Rectal smooth muscle tissue (tissue), 1 donor: ENCODE results near the gene NDUFB2.
"Not testable (repeated sequence)": the region's sequence is repeated elsewhere in the genome, so short reads cannot be mapped to it uniquely, and the experiment has no call there.

ENCODE experiments used
- H3K27ac ChIP-seq: one replicate; pipeline ENCODE4 v1.7.0; 2013; ENCODE audit warnings: low read depth, low read length, inconsistent platforms
- H3K27me3 ChIP-seq: one replicate; pipeline ENCODE4 v1.7.0; 2013; ENCODE audit warnings: low read length; ENCODE audit not compliant: control insufficient read depth, insufficient read depth
- H3K36me3 ChIP-seq: one replicate; pipeline ENCODE4 v1.7.0; 2013; ENCODE audit warnings: low read length; ENCODE audit not compliant: control insufficient read depth, insufficient read depth
- H3K4me1 ChIP-seq: one replicate; pipeline ENCODE4 v1.7.0; 2013; ENCODE audit warnings: low read length; ENCODE audit not compliant: control insufficient read depth, insufficient read depth
- H3K4me3 ChIP-seq: one replicate; pipeline ENCODE4 v1.7.0; 2013; ENCODE audit warnings: low read length
- H3K9ac ChIP-seq: one replicate; pipeline ENCODE4 v1.7.0; 2013; ENCODE audit warnings: low read length

Gene NDUFB2

DNA sequence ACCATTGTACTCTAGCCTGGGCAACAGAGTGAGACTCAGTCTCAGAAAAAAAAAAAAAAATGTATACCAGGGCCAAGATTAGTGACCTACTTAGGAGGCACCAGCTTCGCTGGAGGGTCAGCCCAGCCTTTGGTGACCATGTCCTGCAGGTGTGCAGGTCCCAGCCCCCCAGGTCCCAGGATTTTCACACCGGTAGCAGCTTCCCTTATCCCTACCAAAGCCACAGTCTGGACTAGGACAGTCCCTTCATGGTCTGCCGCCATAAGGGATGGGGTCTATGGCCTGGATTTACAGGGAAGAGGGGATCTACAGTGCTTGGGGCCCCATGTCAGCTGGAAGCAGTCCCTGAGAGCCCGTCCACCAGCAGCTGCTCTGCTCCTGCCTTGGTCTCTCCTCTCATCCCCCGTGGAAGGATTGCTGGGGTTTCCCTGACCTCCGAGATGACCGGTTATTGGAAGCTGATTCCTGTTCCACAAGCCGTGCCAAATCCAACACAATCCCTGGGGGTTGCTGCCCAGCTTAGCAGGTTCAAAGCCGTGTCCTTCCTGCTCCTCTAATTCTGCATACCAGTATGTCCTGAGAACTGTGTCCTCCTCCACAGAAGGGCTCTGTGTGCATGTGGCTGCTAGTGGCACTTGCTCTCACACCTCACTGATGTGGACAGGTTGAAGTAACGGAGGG lies 11.0 kb upstream of the NDUFB2 start:
- no peak overlapping the region for H3K27ac ChIP-seq
- H3K36me3 ChIP-seq, result peaks cover 10% of the 10 kb centered on the region
- H3K27me3 ChIP-seq, result no peaks in the 10 kb centered on the region
- H3K4me1 ChIP-seq, result no peaks in the 10 kb centered on the region
- H3K9ac ChIP-seq, result no peak overlapping the region
- no peak overlapping the region for H3K4me3 ChIP-seq

DNA sequence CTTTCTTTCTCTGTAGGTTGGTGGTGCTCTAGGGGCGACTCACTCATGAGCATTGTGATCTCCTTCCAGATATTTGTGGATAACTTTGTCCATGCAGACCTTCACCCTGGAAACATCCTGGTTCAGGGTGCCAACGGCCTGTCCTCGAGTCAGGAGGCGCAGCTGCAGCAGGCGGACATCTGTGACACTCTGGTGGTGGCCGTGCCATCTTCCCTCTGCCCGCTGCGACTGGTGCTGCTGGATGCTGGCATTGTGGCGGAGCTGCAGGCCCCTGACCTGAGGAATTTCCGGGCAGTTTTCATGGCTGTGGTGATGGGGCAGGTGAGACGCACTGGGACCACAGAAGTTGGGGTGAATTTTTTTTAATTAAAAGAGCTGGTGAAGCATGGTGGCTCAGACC lies 9.6 kb upstream of the NDUFB2 start:
- Histone ChIP-seq H3K27ac (no peak overlapping the region), H3K9ac (no peak overlapping the region), H3K36me3 (peaks cover 12% of the 10 kb centered on the region), H3K4me1 (no peaks in the 10 kb centered on the region), H3K4me3 (no peak overlapping the region), H3K27me3 (no peaks in the 10 kb centered on the region)

DNA sequence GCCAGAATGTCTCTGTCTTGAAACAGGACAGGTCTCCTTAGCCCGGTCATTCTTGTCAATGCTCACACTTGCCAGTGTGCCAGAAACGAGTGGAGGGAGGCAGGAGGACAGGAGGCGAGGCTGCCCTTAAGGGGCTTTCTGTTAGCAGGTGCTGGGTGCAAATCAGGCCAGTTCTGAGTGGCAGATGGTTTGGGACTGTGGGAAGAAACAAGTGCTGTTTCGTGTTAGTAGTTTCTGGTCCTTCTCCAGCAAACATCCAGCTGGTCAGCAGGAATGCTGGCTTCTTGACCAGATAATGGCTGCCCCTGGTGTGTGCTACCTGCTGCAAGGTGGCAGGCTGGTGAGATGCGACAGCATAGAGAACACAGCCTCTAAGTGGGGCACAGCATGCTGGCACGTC lies 8.2 kb upstream of the NDUFB2 start:
- H3K36me3 ChIP-seq, result peaks cover 13% of the 10 kb centered on the region
- no peak overlapping the region for H3K4me3 ChIP-seq
- H3K9ac ChIP-seq, result no peak overlapping the region
- H3K27ac ChIP-seq, result no peak overlapping the region
- H3K27me3 ChIP-seq, result no peaks in the 10 kb centered on the region
- no peaks in the 10 kb centered on the region for H3K4me1 ChIP-seq

DNA sequence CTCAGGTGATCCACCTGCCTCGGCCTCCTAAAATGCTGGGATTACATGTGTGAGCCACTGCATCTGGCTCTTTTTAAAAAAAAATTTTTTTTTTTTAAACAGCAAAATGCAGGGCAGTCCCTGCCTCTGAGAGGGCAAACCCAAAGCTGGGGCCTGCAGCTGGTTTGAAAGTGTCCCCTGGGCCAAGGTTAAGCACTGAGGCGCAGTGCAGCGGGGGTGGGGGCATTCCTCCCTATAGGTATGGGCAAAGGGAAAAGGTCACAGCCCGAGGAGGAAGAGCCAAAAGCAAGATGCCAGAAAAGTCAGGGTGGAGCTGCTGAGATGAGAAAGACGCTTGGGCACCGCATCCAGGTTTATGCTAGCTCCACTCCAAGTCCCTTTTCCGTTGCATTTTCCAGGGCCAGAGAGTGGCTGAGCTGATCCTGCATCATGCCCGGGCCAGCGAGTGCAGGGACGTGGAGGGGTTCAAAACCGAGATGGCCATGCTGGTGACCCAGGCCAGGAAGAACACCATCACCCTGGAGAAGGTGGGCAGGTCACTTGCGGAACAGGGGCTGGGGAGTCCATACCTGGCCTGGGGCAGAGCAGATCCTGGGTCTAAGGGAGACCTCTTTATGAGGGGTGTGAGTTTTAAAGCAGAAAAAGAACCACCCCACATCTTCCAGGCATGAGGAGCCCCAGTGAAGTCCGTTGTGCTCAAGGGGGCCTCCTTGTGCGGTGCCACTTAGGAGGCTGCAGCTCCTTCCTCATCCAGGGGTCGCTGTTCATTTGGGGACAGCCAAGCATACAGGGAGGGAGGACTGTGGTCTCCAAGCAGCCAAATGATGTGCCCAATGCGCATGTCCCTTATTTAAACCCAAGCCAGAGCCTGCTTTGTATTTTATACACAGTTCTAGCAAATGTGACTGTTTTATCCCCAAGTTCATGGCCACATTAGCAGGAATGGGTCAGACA lies 7.0 kb upstream of the NDUFB2 start:
- Histone ChIP-seq H3K27ac (no peak overlapping the region), H3K4me1 (no peaks in the 10 kb centered on the region), H3K9ac (no peak overlapping the region), H3K27me3 (no peaks in the 10 kb centered on the region), H3K4me3 (no peak overlapping the region), H3K36me3 (peaks cover 13% of the 10 kb centered on the region)

DNA sequence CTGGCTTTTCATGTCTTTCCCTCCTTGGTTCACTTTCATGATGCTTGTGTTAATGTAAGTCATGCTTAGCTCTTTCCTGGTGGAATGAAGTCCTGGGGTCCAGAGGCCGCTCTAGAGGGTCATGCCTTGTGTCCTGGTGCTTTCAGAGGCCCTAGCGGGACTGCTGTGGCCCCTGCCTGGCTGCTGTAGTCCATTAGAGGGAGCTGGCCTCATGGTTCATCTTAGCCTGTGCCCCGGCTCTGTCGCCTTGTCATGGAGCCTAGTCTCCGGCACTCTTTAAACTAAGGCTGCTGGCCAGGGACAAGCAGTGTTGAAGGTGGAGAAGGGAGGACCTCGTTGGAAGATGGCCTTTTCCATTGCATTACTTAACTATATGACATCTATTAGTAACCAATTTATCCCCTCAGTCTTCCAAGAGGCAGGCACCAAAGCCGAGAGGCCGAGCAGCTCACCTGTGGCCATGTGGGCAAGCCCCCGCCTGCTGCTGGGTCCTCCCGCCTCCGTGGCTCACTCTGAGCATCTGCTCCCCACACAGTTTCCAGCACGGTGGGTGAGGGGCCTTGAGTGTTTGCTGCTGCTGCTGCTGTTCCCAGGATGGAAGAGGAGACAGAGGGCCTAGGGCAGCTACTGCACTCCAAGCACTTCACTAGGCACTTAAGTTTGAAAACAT lies 5.0 kb upstream of the NDUFB2 start:
- peaks cover 5% of the 10 kb centered on the region for H3K4me1 ChIP-seq
- peaks cover 8% of the 10 kb centered on the region for H3K36me3 ChIP-seq
- H3K27ac ChIP-seq, result no peak overlapping the region
- H3K4me3 ChIP-seq, result no peak overlapping the region
- no peaks in the 10 kb centered on the region for H3K27me3 ChIP-seq
- no peak overlapping the region for H3K9ac ChIP-seq

DNA sequence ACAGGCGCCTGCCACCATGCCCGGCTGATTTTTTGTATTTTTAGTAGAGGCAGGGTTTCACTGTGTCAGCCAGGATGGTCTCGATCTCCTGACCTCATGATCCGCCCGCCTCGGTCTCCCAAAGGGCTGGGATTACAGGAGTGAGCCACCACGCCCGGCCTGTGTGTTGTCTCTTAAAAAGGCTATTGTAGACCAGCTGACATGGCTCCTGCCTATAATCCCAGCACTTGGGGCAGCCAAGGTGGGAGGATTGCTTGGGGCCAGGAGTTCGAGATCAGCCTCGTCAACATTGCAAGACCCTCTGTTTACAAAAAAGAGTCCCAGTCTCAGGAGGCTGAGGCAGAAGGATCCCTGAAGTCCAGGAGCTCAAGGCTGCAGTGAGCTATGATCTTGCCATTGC lies 2.7 kb upstream of the NDUFB2 start:
- H3K27ac ChIP-seq, H3K27me3 ChIP-seq, H3K9ac ChIP-seq, H3K4me3 ChIP-seq, H3K36me3 ChIP-seq: not testable (repeated sequence)
- peaks cover 13% of the 10 kb centered on the region for H3K4me1 ChIP-seq

DNA sequence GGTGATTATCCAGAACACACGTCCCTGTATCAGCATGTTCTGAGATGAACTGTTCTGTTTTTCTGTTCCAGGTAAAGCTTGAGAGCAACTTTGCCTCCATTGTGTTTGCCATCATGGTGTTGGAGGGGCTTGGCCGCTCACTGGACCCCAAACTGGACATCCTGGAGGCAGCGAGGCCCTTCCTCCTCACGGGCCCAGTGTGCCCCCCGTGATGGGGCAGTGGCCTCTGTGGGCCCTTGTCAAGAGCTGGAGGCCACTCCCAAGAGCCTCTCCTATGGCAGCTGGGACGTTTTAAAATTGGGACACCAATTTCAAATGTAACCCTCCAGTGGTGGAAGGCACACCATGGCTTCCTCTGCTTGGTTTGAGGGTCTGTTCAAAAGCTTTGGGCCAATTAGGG lies 1.9 kb upstream of the NDUFB2 start:
- Histone ChIP-seq H3K4me3 (no peak overlapping the region), H3K27ac (no peak overlapping the region), H3K4me1 (peaks cover 13% of the 10 kb centered on the region), H3K9ac (no peak overlapping the region), H3K36me3 (peaks cover 8% of the 10 kb centered on the region), H3K27me3 (no peaks in the 10 kb centered on the region)

DNA sequence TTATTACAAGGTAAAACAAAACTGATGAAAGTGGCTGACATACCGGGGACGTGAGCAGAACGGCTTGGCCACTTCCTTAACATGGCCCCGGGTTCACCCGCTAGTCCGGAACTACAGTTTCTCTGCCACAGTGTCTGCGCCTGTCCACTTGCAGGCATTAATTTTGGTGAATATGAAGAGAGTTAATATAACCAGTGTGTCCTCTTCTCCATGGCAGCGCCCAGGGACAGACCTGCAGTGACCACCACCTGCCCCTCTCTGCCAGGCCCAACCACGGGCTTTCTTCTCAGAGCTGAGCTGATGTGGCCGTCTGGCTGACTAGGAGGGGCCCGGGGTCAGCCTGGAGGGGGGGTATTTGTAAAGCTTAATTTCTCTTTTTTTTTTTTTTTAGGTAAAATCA lies 1.1 kb upstream of the NDUFB2 start:
- H3K36me3 ChIP-seq, result peaks cover 8% of the 10 kb centered on the region
- peak overlapping the region; percentile 98 for H3K27ac ChIP-seq
- H3K4me1 ChIP-seq, result peaks cover 13% of the 10 kb centered on the region
- H3K27me3 ChIP-seq, result no peaks in the 10 kb centered on the region
- no peak overlapping the region for H3K4me3 ChIP-seq
- no peak overlapping the region for H3K9ac ChIP-seq

DNA sequence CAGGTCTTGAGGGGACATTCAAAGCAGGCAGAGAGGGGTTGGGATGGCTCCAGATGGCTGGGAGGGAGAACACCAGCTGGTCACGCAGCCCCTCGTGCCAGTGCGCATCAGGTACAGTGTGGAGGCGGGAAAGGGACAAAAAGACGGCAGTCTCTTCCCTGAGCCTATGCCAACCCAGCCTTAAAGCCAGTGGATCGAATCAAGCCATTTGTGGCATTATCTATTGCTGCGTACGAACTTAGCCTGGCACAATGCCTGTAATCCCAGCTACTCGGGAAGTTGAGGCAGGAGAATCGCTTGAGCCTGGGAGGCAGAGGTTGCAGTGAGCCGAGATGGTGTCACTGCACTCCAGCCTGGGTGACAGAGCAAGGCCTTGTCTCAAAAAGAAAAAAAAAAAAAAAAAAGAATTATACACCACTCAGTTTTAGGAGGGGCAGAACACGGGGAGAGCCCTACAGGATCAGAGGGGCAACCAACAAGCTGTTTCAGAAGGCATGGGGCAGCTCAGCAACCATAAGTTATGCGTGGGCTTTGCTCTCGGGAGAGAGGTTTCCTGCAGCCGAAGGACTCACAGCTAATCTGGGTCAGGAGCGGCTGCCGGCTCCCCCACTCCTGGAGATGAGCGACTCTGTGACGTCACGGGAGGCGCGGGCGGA lies 356 bp upstream of the NDUFB2 start:
- H3K27me3 ChIP-seq, result no peaks in the 10 kb centered on the region
- H3K27ac ChIP-seq, result peak overlapping the region; percentile 98
- peaks cover 8% of the 10 kb centered on the region for H3K36me3 ChIP-seq
- peak overlapping the region; percentile 85 for H3K4me3 ChIP-seq
- H3K9ac ChIP-seq, result peak overlapping the region; percentile 86
- H3K4me1 ChIP-seq, result peaks cover 13% of the 10 kb centered on the region

DNA sequence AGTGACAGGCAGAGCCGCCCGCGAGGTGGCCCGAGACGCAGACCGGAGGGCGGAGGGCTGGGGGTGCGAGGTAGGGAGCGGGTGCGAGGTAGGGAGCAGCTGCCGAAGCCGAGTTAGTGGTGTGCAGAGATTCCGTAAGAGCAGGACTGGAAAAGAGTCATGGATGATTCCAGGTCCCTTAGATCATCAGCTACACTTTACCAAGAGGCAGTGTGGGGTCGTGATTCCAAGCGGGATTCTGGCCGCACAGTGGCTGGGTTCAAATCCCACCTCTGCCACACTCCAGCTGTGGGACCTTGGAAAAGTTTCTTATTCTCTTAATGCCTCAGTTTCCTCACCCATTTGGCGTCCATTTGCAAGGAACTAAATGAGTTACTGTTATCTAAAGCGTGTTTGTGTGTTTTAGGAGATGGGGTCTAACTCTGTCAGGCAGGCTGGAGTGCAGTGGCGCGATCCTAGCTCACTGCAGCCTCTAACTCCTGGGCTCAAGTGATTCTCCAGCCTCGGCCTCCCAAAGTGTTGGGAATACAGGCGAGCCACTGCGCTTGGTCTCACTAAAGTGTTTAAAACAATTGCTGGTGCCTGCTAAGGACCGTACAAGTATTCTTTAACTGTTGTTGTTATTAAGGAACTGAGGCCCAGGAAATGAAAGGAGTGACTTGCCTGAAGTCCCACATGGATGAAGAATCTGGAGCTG lies 1.1 kb downstream of the NDUFB2 start:
- peaks cover 13% of the 10 kb centered on the region for H3K4me1 ChIP-seq
- peak overlapping the region; percentile 86 for H3K9ac ChIP-seq

DNA sequence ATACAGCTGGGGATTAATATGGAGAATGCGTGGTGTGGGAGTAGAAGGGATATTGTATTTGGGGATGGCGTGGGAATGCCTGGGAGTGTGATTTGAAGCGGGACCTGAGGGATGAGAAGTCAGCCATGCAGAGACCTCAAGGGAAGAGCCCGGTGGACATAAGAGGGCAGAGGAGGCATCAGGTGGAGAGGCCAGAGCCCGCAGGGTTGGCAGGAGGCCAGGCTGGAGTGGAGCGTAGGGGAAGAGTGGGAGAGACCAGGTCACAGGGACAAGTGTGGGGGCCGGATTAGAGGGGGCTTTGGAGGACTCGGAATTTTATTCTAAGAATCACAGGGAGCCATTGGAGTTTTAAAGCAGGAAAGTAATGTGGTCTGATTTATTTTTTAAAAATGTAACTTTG lies 2.0 kb downstream of the NDUFB2 start:
- Histone ChIP-seq H3K36me3 (no peaks in the 10 kb centered on the region), H3K4me1 (peaks cover 13% of the 10 kb centered on the region), H3K9ac (no peak overlapping the region), H3K27me3 (no peaks in the 10 kb centered on the region), H3K4me3 (no peak overlapping the region), H3K27ac (no peak overlapping the region)

More for the DNA sequence above, 1.1 kb downstream of the NDUFB2 start:
- Histone ChIP-seq H3K4me3 (peak overlapping the region; percentile 85), H3K36me3 (no peaks in the 10 kb centered on the region), H3K27ac (peak overlapping the region; percentile 98), H3K27me3 (no peaks in the 10 kb centered on the region)
